NAMALWA (cell line): ENCODE data around the gene SPON1.
"Not testable (repeated sequence)": the region's sequence is repeated elsewhere in the genome, so short reads cannot be mapped to it uniquely, and the experiment has no call there.

Experiments used
- DNase-seq: peaks from one replicate; pipeline ENCODE4 v3.0.0-alpha.2; 2015; ENCODE audit warnings: low spot score

The SPON1 gene

DNA sequence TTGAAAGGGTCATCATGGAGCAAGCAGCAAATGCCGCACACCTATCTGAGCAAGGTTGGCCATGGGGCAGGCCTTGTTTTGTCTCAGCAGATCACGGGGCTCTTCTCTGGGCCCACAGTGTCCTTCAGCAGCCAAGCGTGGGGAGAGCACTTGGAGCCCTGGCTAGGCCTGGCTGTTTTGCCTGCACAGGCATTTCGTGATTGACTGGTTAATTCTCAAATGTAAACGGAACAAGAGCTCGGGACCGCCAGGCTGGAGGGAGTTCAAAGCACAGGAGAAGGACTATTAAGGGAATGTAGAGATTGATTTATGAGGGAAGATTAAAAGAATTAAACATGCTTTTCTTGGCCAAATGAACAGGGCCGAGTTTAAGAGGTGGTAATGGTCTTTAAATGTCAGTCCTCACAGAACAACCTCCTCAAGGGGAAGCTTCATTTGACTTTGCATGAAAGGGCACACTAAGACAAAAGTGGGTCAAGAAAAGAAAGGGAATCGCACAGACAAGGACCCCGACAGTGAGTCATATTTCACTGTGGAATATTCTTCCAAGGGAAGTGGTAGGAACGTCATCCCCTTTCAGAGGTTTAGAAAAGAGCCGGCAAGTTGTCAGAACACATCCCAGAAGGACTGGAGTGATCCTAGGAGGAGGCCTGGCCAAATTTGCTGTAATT is 20.7 kb downstream of the SPON1 start:
- no peak for DNase-seq

DNA sequence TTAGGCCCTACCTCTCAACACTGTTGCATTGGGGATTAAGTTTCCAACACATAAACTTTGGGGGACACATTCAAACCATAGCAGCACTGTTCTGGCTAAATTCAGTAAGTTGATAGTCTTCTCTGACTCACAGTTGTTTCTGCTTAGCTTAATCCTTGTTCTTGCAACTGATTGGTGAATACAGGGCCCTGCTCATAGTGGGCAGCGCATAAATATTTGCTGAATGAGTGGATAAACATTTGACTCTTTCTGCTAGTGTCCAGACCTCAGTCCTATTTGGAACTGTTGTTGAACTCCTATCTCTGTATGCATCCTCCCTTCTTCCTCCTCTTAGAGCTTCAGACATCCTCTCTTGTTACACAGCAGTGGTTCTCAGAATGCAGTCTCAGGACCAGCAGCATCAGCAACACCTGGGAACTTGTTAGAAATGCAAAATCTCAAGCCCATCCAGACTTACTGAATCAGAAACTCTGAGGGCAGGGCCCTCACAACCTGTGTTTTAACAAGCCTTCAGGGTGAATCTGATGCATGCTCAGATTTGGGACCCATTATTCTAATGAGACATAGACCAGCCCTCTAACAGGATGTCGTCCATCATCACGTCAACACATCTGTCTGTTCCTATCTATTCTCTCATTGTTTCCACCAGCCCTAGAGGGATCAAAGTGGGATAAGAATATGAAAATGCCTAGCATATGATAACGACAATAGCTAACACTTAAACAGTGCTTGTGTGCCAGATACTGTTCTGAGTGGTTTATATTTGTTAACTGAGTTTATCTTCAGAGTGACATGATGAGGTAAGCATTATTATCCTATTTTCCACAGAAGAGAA is 22.3 kb downstream of the SPON1 start:
- DNase-seq: no peak

DNA sequence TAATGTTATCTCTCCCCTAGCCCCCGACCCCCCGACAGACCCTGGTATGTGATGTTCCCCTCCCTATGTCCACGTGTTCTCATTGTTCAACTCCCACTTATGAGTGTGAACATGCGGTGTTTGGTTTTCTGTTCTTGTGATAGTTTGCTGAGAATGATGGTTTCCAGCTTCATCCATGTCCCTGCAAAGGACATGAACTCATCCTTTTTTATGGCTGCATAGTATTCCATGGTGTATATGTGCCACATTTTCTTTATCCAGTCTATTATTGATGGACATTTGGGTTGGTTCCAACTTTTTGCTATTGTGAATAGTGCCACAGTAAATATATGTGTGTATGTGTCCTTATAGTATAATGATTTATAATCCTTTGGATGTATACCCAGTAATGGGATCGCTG is 24.2 kb downstream of the SPON1 start:
- DNase-seq: not testable (repeated sequence)

DNA sequence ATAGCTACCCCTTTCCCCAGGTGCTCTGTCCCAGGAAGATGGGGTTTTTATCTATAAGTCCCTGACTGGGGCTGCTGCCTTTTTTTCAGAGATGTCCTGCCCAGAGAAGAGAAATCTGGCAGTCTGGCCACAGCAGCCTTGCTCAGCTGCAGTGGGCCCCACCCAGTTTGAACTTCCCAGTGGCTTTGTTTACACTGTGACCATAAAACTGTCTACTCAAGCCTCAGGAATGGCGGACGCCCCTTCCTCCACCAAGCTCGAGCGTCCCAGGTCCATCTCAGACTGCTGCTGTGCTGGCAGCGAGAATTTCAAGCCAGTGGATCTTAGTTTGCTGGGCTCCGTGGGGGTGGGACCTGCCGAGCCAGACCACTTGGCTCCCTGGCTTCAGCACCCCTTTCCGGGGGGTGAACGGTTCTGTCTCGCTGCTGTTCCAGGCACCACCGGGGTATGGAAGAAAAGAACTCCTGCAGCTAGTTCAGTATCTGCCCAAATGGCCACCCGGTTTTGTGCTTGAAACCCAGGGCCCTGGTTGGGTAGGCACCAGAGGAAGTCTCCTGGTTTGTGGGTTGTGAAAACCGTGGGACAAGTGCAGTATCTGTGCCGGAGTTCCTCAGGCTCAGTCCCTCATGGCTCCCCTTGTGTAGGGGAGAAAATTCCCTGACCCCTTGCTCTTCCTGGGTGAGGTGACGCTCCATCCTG is 29.8 kb downstream of the SPON1 start:
- DNase-seq: not testable (repeated sequence)

GRCh38 chr11:13993096-13993765 is 30.7 kb downstream of the SPON1 start:
- DNase-seq: no peak

DNA sequence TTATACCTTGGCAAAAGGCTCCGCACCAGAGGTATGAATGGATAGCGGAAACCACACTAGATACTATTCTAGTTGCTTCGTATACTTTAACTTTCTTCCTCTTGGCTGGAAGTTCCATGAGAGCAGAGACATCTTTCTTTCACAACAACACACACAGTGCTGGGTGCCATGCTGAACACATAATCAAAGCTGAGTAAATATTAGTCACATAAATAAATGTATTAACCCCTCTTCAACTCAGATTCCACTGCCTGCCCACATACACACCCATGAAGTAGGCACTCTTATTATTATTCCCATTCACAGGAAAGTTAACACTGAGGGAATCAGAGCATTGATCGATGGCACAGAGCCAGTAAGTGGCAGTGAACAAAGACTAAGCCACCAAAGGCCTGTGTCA is 35.4 kb downstream of the SPON1 start:
- no peak for DNase-seq

- DNase-seq: no peak
Observed at GRCh38 chr11:13999704-14000103, 37.2 kb downstream of the SPON1 start.

- no peak for DNase-seq
Observed at GRCh38 chr11:14001597-14001996, 39.1 kb downstream of the SPON1 start.

DNA sequence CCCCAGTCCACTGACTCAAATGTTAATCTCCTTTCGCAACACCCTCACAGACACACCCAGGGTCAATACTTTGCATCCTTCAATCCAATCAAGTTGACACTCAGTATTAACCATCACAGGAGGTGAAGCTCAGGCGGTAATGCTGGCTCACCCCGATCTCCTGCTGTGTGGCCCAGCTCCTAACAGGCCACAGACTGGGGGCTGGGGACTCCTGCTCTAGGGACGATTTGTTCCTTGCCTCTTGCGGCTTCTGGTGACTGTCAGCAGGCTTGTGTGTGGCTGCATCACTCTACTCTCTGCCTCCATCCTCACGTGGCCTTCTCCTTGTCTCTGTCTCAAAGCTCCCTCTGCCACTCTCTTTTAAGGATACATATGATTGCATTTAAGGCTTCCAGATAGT is 45.0 kb downstream of the SPON1 start:
- DNase-seq: no peak

- no peak for DNase-seq
Observed at GRCh38 chr11:14010665-14011064, 48.1 kb downstream of the SPON1 start.

DNA sequence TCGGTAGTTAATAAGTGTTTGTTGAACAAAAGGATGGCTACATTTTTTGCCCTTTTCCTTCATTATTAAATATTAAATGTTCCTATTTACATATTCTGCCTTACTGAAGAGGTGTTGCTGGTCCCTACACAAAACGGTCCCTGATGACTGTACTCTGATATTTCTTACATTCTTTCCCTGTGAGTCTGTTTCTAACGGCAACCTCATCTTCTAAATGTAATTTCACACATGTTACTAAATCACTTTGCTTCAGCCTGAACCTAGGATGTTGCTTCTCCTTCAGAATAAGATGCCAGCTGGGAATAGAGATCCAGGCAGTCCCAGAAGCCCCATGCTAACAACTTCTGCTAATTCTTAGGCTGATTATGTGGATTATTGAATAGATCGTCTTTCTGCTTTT is 50.3 kb downstream of the SPON1 start:
- DNase-seq: no peak

- no peak for DNase-seq
Observed at GRCh38 chr11:14015711-14016110, 53.2 kb downstream of the SPON1 start.

DNA sequence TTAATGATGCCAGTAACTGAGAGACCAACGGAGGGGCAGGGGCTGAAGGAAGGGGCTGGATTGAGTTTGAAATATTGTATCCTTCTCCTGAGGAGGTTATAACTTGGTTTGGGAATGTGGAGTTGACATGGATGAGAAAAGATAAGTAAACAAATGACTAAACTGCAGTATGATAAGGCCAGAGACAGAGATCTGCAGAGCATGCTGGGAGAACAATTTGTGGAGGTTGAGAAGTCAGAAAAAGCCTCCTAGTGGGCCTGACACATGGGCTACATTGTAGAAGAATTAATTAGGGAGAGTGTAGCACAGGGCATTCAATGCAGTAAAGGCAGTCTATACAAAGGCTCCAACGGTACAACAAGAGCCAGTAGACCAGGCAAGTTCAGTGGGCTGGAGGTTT is 55.9 kb downstream of the SPON1 start:
- no peak for DNase-seq

- DNase-seq: no peak
Observed at GRCh38 chr11:14021738-14022137, 59.2 kb downstream of the SPON1 start.

- DNase-seq: no peak
Observed at GRCh38 chr11:14022251-14022650, 59.7 kb downstream of the SPON1 start.

- no peak for DNase-seq
Observed at GRCh38 chr11:14022821-14023220, 60.3 kb downstream of the SPON1 start.

DNA sequence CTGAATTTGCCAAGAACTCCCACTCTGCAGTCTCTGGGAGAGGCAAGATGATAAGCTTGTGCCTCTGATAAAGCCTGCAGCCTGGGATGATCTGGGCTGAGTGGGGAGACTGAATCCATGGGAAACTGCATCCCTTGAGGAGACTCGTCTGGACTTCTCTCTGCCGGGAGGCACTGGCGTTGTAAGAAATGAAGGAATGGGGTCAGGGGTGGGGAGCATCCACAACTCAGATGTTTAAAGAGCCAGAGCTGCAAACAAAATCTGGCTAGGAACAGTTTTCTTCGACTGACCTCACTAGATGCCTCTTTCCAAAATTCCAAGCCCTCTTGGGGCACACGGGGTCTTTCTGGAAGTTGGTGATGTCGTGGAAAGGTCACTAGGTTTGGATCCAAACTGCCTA is 64.4 kb downstream of the SPON1 start:
- DNase-seq: no peak

DNA sequence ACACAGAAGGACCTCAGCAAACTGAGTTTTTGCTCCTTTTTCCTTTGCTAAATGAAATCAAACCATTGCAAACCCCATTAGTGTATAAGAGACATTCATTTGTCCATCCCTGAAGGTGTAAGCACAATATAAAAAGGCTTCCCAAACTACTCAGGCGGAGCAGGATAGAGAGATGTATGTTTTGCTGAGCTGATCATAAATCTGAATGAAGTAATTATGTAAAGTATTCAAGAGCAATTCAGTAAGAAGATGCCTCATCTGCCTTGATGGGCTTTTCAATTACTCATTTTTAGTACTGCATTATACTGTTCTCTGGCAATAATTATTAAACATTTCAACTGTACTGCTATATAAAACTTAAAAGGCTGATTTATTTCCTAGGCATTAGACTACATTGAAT is 65.0 kb downstream of the SPON1 start:
- no peak for DNase-seq

DNA sequence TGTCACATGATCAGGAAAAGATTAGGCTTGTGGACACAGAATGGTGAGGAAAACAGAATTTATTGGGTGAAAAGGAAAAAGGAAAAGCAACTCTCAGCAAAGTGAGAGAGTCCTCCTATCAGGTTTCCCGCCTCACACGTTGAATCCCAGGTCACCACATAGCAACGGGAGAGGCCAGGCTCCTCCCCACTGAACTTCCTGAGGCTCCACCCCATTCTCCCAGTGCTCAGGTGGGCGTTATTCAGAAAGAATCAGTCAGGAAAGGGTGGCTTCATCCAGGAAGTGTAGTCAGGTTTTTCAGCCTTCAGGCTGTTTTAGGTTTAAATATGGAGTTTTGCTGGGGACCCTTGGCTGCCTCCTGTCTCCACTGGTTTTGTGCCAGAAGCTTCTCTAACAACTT is 66.9 kb downstream of the SPON1 start:
- no peak for DNase-seq

DNA sequence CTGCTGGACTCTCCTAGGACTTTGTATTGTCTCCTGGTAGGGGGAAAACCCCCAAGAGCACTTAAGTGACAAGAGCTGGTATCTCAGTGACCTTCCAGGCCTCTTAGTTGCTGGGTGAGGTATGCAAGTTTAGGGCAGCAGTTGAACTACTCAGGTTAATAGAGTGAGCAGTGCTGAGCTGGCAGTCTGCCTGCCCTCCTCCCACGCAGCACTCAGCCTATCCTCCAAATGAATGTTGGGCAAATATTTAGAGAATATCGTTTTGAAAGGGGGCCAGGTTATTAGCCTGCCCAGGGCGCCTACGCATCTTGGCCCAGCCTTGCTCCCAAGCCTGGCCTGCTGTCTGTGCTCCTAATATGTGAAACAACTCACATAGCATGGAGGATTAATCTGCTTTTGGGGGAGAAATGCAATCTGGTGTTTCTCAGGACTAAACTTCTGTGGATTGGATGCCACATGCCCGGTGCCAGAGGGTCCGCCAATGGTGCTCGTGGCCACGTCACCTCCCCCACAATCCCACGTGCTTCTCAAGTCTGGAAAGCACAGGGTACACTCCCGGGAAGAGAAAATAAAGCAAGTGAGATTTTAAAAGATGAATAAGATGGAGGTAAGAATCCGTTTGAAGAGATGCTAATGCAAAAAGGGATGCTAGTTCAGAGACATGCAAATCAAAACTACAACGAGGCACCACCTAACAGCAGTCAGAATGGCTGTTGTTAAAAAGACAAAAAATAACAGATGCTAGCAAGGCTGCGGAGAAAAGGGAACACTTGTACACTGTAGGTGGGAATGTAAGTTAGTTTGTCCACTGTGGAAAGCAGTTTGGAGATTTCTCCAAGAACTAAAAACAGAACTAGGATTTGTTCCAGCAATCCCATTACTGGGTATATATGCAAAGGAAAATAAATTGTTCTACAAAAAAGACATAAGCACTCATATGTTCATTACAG is 67.7 kb downstream of the SPON1 start:
- no peak for DNase-seq

DNA sequence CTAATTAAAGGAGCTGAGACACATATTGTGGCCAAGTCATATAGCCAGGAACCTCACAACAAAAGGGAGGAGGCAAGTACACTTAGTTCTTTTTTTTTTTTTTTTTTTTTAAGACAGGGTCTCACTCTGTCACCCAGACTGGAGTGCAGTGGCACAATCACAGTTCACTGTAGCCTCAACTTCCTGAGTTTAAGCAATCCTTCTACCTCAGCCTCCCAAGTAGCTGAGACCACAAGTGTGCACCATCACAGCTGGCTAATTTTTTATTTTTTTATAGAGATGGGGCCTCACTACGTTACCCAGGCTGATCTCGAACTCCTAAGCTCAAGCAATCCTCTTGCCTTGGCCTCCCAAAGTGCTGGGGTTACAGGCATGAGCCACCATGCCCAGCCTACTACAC is 73.0 kb downstream of the SPON1 start:
- not testable (repeated sequence) for DNase-seq
